ENCODE results near the gene LAMC1.

The LAMC1 gene

GRCh38 chr1:183023146-183023600 is at the start of gene LAMC1:
LAMC1 (plus strand) TSS chr1:183023420; CDS start chr1:183023717, 297 bp downstream.
- no peak for DNase-seq

DNA sequence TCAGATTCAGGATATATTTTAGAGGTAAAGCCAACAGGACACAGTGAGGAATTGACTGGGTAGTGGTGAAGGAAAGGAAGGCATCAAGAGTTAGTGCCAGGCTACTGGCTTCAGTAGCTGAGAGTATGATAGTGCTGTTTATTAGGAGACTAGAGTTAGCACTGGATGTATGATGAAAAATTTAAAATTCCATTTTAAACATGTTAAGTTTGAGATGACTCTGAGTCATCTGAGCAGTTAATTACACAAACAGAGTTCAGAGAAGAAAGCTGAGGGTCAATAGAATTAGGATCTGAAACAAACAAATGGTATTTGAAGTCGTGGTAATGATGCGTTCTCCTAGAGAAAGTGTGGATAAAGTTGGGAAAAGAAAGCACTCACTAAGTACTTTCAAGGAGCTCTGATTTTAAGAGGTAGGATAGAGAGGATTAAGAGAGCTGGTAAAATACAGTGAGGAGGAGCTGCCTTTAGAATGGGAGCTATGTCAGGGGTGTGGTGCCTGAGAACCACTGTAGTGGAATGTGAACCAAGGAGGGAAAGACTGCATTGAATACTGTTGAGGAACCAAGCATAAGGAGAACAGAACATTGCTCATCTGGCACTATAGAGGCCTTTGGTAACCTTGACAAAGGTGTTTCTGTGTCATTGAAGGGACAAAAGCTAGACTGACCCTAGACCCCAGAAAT is 48.6 kb upstream of the LAMC1 start:
- no peak for DNase-seq

GRCh38 chr1:182977480-182977879 is 45.7 kb upstream of the LAMC1 start:
- DNase-seq, result no peak

DNA sequence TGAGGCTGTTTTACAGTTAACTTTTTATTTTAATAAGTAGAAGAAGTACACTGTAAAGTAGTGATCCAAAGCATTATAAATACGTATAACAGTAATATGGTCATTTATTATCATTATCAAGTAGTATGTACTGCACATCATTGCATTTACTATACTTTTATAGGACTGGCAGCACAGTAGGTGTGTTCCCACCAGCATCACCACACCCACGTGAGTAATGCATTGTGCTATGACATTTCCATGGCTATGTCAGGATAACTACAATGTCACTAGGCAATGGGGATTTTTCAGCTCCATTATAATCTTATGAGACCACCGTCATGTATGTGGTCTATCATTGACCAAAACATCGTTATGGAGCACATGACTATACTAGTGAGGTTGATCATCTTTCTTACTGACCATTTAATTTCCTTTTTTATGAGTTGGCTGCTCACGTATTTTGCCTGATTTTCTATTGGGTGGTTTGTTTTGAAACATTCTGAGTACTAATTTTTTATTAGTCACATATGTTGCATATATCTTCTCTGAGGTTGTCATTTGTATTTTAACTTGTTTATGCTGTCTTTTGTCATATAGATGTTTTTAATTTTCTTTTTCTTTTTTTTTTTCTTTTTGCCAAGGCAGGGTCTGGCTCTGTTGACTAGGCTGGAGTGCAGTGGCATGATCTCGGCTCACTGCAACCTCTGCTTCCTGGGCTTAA is 44.9 kb upstream of the LAMC1 start:
- DNase-seq, result no peak

- DNase-seq, result no peak
These were observed 39.1 kb upstream of the LAMC1 start for GRCh38 chr1:182984138-182984537.

- no peak for DNase-seq
These were observed 38.6 kb upstream of the LAMC1 start for GRCh38 chr1:182984621-182985020.

- no peak for DNase-seq
These were observed 37.3 kb upstream of the LAMC1 start for GRCh38 chr1:182985876-182986275.

GRCh38 chr1:182990413-182991144 is 32.6 kb upstream of the LAMC1 start:
- DNase-seq, result no peak

GRCh38 chr1:182993746-182994145 is 29.5 kb upstream of the LAMC1 start:
- DNase-seq, result no peak

DNA sequence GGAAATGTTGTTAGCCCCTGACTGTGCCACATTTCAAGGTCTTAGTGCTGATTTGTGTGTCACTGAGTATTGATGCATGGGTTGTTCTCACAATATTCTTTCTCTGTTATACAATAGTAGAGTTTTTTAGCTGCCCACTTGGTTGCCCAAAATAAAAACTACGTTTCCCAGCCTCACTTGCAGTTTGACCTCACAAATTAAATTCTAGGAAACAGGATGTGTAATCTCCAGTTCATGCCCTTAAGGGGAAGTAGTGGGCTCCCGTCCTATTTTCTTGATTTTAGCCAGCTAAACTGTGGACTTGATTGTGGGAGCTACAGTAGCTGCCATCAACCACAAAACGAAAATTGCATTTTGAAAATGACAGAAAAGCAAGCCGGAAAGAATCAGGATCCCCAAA is 27.3 kb upstream of the LAMC1 start:
- DNase-seq, result no peak

DNA sequence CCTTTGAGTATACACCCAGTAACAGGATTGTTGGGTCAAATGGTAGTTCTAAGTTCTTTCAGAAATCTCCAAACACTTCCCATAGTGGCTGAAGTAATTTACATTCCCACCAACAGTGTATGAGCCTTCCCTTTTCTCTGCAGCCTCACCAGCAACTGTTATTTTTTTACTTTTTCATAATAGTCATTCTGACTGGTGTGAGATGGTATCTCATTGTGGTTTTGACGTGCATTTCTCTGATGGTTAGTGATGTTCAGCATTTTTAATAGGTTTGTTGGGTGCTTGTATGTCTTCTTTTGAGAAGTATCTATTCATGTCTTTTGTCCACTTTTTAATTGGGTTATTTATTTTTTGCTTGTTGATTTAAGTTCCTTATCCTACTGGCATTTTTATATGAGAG is 26.4 kb upstream of the LAMC1 start:
- DNase-seq, result no peak

GRCh38 chr1:182998482-182998881 is 24.7 kb upstream of the LAMC1 start:
- no peak for DNase-seq

- no peak for DNase-seq
These were observed 22.9 kb upstream of the LAMC1 start for GRCh38 chr1:183000167-183000962.

GRCh38 chr1:183002267-183002666 is 21.0 kb upstream of the LAMC1 start:
- no peak for DNase-seq

DNA sequence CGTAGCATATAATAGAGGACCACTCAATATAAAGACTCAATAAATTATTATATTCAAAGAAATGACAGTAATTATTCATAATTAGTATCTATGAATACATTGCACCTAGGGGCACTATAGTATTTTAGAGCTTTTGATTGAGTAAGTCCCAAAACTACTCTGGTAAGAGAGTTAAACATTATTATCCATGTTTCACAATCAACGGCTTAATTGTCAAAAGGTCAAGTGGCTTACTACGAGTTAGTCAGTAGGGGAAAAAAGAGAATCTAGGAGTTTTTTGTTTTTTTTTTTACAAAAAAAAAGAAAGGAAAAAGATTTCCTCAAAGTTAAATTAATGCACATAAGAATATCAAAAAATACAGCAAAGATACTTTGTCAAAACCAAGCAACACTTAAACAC is 20.4 kb upstream of the LAMC1 start:
- DNase-seq, result no peak

DNA sequence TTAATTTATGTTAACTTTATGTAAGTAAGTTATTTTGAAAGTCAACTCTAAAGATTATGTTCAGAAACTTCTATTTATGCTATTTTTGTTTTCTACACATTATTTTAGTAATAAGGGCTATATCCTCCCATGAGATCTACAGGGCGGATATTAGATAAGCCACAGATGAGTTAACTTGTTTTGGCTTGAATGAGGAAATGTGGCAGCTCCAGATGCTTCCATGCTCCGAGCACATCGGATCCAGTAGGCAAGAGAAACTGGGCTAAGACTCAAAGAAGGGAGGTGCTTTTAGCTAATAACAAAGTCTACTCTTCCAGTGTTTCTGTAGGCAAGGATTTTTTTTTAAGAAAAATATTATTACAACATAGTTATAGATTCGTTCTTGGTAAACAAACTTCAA is 20.0 kb upstream of the LAMC1 start:
- DNase-seq, result no peak

GRCh38 chr1:183004141-183004540 is 19.1 kb upstream of the LAMC1 start:
- no peak for DNase-seq

GRCh38 chr1:183011859-183012258 is 11.4 kb upstream of the LAMC1 start:
- DNase-seq, result no peak

- DNase-seq, result no peak
These were observed 10.8 kb upstream of the LAMC1 start for GRCh38 chr1:183012301-183012994.

DNA sequence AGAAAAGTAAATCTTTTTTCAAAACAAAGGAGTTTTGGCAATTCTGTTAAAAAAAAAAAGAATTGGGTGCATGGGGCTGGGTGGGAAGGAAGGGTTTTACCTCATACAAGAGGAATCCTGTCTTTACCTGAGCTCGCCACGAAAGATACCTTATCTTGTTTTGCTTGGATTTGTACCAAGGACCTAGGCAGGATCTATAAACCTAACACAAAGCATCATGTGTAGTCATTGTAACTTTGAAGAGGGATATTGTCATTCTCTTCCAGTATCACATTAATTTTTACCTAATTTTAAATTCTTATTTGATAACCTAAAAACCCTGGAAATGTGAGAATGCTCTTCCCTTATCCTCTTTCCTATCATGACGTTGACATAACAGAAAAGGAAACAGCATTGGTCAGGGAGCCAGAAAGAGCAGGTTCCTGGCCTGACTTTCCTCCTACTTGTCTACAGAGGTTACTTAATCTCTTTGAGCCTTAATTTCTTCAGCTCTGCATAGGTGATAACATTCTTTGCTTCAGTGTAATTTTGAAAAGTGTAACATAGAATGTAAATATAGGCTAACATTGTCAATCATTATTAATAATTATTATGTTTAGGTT is 4.0 kb upstream of the LAMC1 start:
- DNase-seq, result no peak

DNA sequence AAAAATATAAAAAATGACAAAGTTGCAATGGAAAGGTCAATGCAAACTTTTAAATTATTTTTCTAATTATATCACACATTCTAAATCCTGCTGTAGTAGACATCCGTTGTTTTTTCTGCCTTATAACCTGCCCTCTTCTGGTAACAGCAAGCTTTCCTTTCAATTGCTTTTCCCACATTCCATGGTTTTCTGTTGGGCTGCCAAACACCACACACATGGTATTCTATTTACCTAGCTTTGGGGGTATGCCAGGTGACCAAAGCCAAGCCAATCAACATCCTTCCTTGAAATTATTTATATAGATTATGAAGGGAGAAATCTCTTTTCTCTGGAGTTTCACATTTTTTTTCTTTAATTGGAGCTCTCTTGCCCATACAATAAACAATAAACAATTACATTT is 3.4 kb upstream of the LAMC1 start:
- no peak for DNase-seq

All from DMS79 (cell line).